Natural killer cell (primary cell): ENCODE data around the gene PRKN. TPM values are rescaled to one million over a fixed set of nuclear protein-coding genes. Genes with fewer than 3 reads are reported as not detected.

Experiments used
- ATAC-seq, 3 donors: fragments of 150-1000 bp in 2 of 3; fragments of 200-7000 bp in 1 of 3; cut with Tn5 transposase; 1 replicate in 1 of 3; 2 replicates in 2 of 3; pipeline ENCODE4 v1.10.0; 2021; ENCODE audit warnings: mild to moderate bottlenecking in 2 of 3, moderate library complexity in 2 of 3
- DNase-seq, 2 donors: peaks; one replicate each; pipeline versions ENCODE4 v3.0.0 to v3.0.0-alpha.2; 2013 to 2021; ENCODE audit warnings: mixed read lengths in 1 of 2
- H3K27ac ChIP-seq: one replicate; pipeline ENCODE4 v1.5.1; 2013; ENCODE audit warnings: mild to moderate bottlenecking, low read length
- H3K27me3 ChIP-seq: one replicate; pipeline ENCODE4 v1.6.1; 2013; ENCODE audit warnings: low read length; ENCODE audit not compliant: control insufficient read depth, insufficient read depth
- H3K36me3 ChIP-seq: one replicate; pipeline ENCODE4 v1.6.1; 2013; ENCODE audit warnings: low read length; ENCODE audit not compliant: control insufficient read depth, insufficient read depth
- H3K4me1 ChIP-seq: one replicate; pipeline ENCODE4 v1.6.1; 2013; ENCODE audit warnings: low read length; ENCODE audit not compliant: control insufficient read depth, insufficient read depth
- H3K4me3 ChIP-seq: one replicate; pipeline ENCODE4 v1.5.1; 2013; ENCODE audit warnings: low read length
- H3K9me3 ChIP-seq: one replicate; pipeline ENCODE4 v1.6.1; 2013; ENCODE audit warnings: low read length; ENCODE audit not compliant: control insufficient read depth, insufficient read depth
- H3K27ac Mint-ChIP-seq, 2 donors: one replicate each; pipeline ENCODE4 v1.8.0; 2022; ENCODE audit warnings: mild to moderate bottlenecking in 2 of 2, mixed read lengths in 2 of 2, moderate library complexity in 1 of 2
- H3K27me3 Mint-ChIP-seq, 2 donors: one replicate each; pipeline ENCODE4 v1.8.0; 2022; ENCODE audit warnings: low read depth in 2 of 2, mixed read lengths in 2 of 2
- H3K36me3 Mint-ChIP-seq: one replicate; pipeline ENCODE4 v1.8.0; 2022; ENCODE audit warnings: mixed read lengths
- H3K4me1 Mint-ChIP-seq, 2 donors: one replicate each; pipeline ENCODE4 v1.8.0; 2022; ENCODE audit warnings: mixed read lengths in 2 of 2
- H3K4me3 Mint-ChIP-seq: one replicate; pipeline ENCODE4 v1.8.0; 2022; ENCODE audit warnings: mild to moderate bottlenecking, moderate library complexity, mixed read lengths
- H3K9me3 Mint-ChIP-seq, 2 donors: one replicate each; pipeline ENCODE4 v1.8.0; 2022; ENCODE audit warnings: mixed read lengths in 2 of 2
- WGBS: methylation state at CpG from one replicate; pipeline ENCODE4 v1.1.7; 2013; ENCODE audit warnings: missing lambda C conversion rate; ENCODE audit not compliant: insufficient coverage; 5-methylcytosine and 5-hydroxymethylcytosine counted together
- intact Hi-C: fragments of 100-400 bp; cut with micrococcal nuclease; formaldehyde crosslinking; loops from one replicate; pipeline ENCODE4 v1.14.2; 2022
- total RNA-seq, 4 donors: library from RNA; stranded (reverse); fragments of 120-200 nt in 1 of 4; gene quantifications; one replicate each; pipeline versions ENCODE4 v1.2.3 to v1.2.4, GENCODE V29; 2013 to 2022
- TF ChIP-seq, protein P1 (sequence below): fragments of 200-600 bp; IDR thresholded peaks from one replicate; pipeline ENCODE4 v1.8.0; 2022; ENCODE audit warnings: antibody characterized with exemption

PRKN gene
- total RNA-seq, 3 donors from 2014 or later (not counting 1 experiment from before 2014, with no cell fraction given): 1.4 to 1.9 (median 1.9) TPM

DNA sequence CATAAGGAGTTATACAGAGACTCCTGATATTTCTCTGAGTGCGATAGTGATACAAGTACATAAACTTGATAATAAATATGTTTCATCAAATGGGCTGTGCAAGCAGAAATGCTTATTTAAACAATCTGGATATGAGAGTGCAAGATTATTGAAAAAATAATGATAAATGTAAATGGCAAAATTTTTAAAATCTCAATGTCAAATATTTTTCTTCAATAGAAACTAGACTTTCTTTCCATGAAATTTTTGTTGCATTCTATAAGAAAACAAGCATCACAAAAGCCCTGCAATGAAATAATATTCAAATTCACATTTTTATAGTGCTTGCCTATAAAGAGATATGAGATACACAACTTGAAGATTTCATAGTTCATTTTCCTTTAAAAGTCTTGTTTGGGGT lies 2.9 kb upstream of the PRKN start:
- peak overlapping the region in 1 of 2 donors; percentile 65 for H3K27ac Mint-ChIP-seq
- TF ChIP-seq, protein P1, sequence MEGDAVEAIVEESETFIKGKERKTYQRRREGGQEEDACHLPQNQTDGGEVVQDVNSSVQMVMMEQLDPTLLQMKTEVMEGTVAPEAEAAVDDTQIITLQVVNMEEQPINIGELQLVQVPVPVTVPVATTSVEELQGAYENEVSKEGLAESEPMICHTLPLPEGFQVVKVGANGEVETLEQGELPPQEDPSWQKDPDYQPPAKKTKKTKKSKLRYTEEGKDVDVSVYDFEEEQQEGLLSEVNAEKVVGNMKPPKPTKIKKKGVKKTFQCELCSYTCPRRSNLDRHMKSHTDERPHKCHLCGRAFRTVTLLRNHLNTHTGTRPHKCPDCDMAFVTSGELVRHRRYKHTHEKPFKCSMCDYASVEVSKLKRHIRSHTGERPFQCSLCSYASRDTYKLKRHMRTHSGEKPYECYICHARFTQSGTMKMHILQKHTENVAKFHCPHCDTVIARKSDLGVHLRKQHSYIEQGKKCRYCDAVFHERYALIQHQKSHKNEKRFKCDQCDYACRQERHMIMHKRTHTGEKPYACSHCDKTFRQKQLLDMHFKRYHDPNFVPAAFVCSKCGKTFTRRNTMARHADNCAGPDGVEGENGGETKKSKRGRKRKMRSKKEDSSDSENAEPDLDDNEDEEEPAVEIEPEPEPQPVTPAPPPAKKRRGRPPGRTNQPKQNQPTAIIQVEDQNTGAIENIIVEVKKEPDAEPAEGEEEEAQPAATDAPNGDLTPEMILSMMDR: no peak
- H3K27ac ChIP-seq: no peak overlapping the region
- peaks cover 15 to 18% of the 10 kb centered on the region in 2 donors for H3K4me1 Mint-ChIP-seq
- WGBS: no CpG with 5 or more reads among the region's 1 CpG
- DNase-seq (no peak), ATAC-seq (no peak)
- no peaks in the 10 kb centered on the region for H3K9me3 Mint-ChIP-seq
- peaks cover 11% of the 10 kb centered on the region for H3K4me1 ChIP-seq
- peaks cover 0 to 8% of the 10 kb centered on the region in 2 donors for H3K27me3 Mint-ChIP-seq
- H3K27me3 ChIP-seq: no peaks in the 10 kb centered on the region
- no peaks in the 10 kb centered on the region for H3K36me3 Mint-ChIP-seq
- H3K9me3 ChIP-seq: no peaks in the 10 kb centered on the region
- H3K4me3 Mint-ChIP-seq: no peak overlapping the region
- H3K36me3 ChIP-seq: no peaks in the 10 kb centered on the region
- intact Hi-C loops: no loop called here
- H3K4me3 ChIP-seq: no peak overlapping the region

DNA sequence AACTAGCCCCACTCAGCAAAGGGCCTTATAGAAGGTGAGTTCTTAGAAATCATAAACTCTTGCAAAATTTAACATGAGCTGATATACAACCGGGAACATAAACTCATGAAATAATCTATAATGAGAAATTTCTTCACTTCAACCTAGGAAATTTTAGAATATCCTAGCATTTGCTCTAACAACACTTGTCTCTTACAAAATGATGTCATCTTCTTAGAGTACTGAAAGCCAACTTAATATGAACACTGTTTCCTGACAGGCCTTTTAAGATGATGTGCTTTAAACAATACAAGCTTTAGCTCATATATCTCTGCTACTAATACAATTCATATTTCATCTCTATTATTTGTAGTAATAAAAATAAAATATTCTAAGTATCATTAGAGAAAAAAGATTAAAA lies 1.1 kb upstream of the PRKN start:
- TF ChIP-seq, protein P1: no peak
- Histone ChIP-seq H3K36me3 (no peaks in the 10 kb centered on the region), H3K27ac (peak overlapping the region; percentile 74), H3K4me3 (no peak overlapping the region), H3K9me3 (no peaks in the 10 kb centered on the region), H3K4me1 (peaks cover 11% of the 10 kb centered on the region), H3K27me3 (no peaks in the 10 kb centered on the region)
- Mint-ChIP-seq H3K4me3 (peak overlapping the region; percentile 72), H3K9me3 (no peaks in the 10 kb centered on the region), H3K27me3 (no peaks in the 10 kb centered on the region), H3K4me1 (peaks cover 15% of the 10 kb centered on the region in 2 donors), H3K36me3 (no peaks in the 10 kb centered on the region), H3K27ac (peak overlapping the region; percentile 87 to 89)
- WGBS: 100% methylated on average over 1 of the region's 1 CpG
- no peak for ATAC-seq
- intact Hi-C loops: loop anchor here (10.0 kb wide), 1 partner anchor 686 kb away; the partner anchor contains the start of gene QKI
- DNase-seq: peak in 1 of 2 donors; percentile 7

DNA sequence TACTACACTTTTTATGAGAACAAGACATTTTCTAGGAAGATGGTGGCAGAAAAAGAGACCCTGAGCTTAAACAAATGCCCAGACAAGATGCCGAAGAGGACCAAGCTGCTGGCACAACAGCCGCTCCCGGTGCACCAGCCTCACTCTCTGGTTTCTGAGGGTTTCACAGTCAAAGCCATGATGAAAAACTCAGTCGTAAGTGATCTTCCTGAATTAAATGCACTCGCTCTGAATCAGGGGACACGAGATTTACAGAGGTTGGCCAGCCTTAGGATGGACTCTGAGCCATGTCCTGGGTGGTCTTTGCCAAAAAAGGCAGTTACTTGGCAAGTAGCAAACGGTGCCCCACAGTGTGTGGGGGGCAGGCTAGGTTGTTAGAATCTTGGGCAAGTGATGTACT lies 631 bp upstream of the PRKN start:
- no peaks in the 10 kb centered on the region for H3K27me3 Mint-ChIP-seq
- DNase-seq: no peak
- no peaks in the 10 kb centered on the region for H3K36me3 Mint-ChIP-seq
- ATAC-seq: peak in 1 of 3 donors; percentile 1
- Histone ChIP-seq H3K27ac (peak overlapping the region; percentile 74), H3K9me3 (no peaks in the 10 kb centered on the region), H3K27me3 (no peaks in the 10 kb centered on the region), H3K4me3 (no peak overlapping the region), H3K36me3 (no peaks in the 10 kb centered on the region), H3K4me1 (peaks cover 11% of the 10 kb centered on the region)
- H3K27ac Mint-ChIP-seq: peak overlapping the region; percentile 87 to 89
- intact Hi-C loops: loop anchor here (10.0 kb wide), 1 partner anchor 687 kb away; the partner anchor contains the start of gene QKI
- H3K4me1 Mint-ChIP-seq: peaks cover 14 to 15% of the 10 kb centered on the region in 2 donors
- H3K9me3 Mint-ChIP-seq: no peaks in the 10 kb centered on the region
- TF ChIP-seq, protein P1: no peak
- peak overlapping the region; percentile 72 for H3K4me3 Mint-ChIP-seq
- 75% methylated on average over 7 of the region's 7 CpGs for WGBS

DNA sequence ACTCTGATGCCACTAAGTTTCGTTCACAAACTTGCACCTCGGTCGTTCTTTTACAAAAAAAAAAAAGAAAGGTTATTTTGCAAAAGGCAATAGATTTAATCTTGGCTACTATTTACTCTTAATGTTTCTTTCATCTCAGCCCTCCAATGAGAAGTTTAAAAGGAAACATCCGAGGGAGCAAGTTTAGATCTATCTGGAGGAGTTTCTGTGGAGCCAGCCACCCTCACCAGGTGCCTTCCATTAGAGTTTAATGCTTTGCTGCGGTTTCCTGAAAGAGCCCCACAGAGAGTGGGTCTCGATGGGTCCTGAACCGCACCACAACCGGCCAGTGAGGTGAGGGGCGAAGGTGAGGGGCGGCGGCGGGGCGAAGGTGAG lies 632 bp downstream of the PRKN start:
- Histone ChIP-seq H3K4me1 (peaks cover 11% of the 10 kb centered on the region), H3K4me3 (peak overlapping the region; percentile 77), H3K9me3 (no peaks in the 10 kb centered on the region), H3K27me3 (no peaks in the 10 kb centered on the region), H3K36me3 (no peaks in the 10 kb centered on the region), H3K27ac (peak overlapping the region; percentile 72)
- ATAC-seq: peak in 2 of 3 donors; percentile 0
- Mint-ChIP-seq H3K4me3 (peak overlapping the region; percentile 83), H3K9me3 (no peaks in the 10 kb centered on the region), H3K27ac (peak overlapping the region; percentile 17 to 87), H3K4me1 (peaks cover 14 to 15% of the 10 kb centered on the region in 2 donors), H3K36me3 (no peaks in the 10 kb centered on the region), H3K27me3 (no peaks in the 10 kb centered on the region)
- WGBS: 7% methylated on average over 13 of the region's 13 CpGs
- TF ChIP-seq, protein P1: no peak
- peak in 1 of 2 donors; percentile 48 for DNase-seq
- intact Hi-C loops: loop anchor here (10.0 kb wide), 1 partner anchor 688 kb away; the partner anchor contains the start of gene QKI
